Measurements from ENCODE around the gene TNFSF13.
A peak's percentile ranks its signal among the peaks of the same experiment; 100 is the strongest.

TNFSF13 gene

GRCh38 chr17:7575481-7575883 is 16.9 kb downstream of the TNFSF13 start:
- no peak for DNase-seq (ENCODE audit: low read depth)

- DNase-seq (ENCODE audit: low read depth) = no peak
Measured at GRCh38 chr17:7575959-7576358, 17.4 kb downstream of the TNFSF13 start.

GRCh38 chr17:7576432-7576937 is 17.9 kb downstream of the TNFSF13 start:
- no peak for DNase-seq (ENCODE audit: low read depth)

DNA sequence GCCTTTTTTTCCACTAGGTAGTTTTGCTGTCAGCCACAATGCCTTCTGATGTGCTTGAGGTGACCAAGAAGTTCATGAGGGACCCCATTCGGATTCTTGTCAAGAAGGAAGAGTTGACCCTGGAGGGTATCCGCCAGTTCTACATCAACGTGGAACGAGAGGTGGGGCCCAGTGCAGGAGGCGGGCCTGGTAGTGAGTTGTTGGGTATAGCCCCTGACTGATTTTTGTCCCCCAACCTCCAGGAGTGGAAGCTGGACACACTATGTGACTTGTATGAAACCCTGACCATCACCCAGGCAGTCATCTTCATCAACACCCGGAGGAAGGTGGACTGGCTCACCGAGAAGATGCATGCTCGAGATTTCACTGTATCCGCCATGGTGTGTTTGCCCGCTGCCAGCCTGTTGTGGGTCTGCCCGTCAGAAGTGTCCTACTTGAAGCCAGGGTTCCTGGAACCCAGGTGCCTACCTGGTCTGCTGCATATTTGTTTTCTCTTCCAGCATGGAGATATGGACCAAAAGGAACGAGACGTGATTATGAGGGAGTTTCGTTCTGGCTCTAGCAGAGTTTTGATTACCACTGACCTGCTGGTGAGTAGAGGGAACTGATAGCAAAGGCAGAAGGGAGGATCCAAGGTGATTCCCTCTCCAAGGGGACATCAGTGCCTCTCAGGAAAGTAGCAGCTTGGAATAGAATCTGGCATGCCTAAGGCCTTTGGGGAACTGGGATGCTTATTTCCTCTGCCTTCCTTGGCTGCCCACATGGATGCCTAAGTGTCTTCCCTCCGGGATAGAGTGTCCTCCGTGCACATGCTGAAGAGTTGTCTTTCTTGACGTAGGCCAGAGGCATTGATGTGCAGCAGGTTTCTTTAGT is 19.0 kb downstream of the TNFSF13 start:
- no peak for DNase-seq (ENCODE audit: low read depth)

DNA sequence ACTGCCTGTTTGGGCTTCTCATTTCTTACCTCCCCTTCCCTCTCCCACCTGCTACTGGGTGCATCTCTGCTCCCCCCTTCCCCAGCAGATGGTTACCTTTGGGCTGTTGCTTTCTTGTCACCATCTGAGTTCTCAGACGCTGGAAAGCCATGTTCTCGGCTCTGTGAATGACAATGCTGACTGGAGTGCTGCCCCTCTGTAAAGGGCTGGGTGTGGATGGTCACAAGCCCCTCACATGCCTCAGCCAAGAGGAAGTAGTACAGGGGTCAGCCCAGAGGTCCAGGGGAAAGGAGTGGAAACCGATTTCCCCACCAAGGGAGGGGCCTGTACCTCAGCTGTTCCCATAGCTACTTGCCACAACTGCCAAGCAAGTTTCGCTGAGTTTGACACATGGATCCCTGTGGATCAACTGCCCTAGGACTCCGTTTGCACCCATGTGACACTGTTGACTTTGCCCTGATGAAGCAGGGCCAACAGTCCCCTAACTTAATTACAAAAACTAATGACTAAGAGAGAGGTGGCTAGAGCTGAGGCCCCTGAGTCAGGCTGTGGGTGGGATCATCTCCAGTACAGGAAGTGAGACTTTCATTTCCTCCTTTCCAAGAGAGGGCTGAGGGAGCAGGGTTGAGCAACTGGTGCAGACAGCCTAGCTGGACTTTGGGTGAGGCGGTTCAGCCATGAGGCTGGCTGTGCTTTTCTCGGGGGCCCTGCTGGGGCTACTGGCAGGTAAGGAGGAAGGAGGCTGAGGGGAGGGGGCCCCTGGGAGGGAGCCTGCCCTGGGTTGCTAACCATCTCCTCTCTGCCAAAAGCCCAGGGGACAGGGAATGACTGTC is 20.7 kb downstream of the TNFSF13 start, which contains the start of gene CD68:
Gene CD68 (plus strand): TSS at position 638 of the 833 bp plus-strand sequence. CDS start 40 bp downstream, at position 678.
- DNase-seq (ENCODE audit: low read depth) = no peak

- no peak for DNase-seq (ENCODE audit: low read depth)
Measured at GRCh38 chr17:7579834-7580603, 21.5 kb downstream of the TNFSF13 start.

- no peak for DNase-seq (ENCODE audit: low read depth)
Measured at GRCh38 chr17:7580604-7581575, 22.3 kb downstream of the TNFSF13 start.

DNA sequence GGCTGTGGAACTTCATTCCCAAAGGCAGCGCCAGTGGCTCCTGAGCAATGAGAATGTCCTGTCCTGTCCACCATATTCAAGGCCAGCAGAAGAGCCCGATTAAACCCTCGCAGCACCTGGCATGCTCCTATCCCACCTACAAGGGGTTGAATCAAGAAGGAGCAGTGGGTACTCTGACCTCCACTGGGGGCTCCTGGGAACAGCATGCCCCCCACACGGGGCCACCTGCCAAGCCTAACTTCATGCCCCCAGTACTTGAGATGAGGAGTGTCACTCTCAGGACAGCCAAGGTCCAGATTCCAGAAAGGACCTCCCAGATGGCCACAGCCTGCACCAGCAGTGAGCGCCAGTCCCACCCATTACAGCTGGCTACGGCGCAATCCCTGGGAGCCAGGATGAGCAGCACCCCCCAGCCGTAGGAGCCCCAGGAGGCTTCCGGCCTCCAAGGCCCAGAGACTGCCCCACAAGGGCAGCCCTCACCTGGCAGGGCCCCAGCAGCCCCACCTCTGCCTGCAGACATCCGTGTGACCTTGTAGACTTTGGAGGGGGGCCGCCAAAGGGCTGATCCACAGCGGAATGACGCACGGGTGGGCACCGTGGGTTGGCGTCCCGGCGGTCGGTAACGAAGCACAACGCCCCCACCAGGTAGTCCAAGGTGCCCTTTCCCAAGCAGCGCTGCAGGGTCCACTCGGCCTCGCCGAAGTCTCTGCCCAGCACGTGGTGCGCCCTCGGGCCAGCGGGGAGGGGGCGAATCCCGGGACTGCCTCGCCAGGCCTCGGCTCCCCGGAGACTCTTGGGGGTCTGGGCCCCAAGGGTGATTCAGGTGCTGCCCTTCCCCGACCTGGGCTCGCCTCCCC is 24.1 kb downstream of the TNFSF13 start:
- no peak for DNase-seq (ENCODE audit: low read depth)

- DNase-seq (ENCODE audit: low read depth) = peak; percentile 89
Measured at GRCh38 chr17:7583253-7584109, 24.9 kb downstream of the TNFSF13 start, which contains the start of gene MPDU1. TSS of gene MPDU1 (plus strand) at chr17:7583852. CDS start at chr17:7583863, 11 bp downstream.

DNA sequence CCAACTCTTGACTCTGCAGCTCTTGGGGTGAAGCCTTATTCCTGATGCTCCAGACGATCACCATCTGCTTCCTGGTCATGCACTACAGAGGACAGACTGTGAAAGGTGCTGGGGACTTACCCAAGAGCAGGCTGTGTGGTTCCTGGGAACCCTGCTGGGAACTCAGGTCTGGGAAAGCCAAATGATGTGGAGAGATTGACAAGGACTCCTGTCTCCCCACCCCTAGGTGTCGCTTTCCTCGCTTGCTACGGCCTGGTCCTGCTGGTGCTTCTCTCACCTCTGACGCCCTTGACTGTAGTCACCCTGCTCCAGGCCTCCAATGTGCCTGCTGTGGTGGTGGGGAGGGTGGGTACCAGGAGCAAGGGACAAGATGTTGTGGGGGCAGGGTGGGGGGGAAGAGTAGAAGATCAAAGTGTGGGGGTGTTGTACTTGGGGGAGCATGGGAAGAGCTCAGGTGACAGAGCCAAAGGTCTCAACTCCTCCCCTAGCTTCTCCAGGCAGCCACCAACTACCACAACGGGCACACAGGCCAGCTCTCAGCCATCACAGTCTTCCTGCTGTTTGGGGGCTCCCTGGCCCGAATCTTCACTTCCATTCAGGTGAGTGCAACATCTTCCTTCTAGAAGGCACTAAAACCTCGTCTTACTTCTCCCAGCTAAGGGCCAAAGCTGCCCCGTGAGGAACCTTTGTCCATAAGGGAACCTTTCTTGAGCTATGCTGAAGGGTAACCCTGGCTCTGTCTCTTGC is 28.3 kb downstream of the TNFSF13 start:
- no peak for DNase-seq (ENCODE audit: low read depth)

GRCh38 chr17:7587420-7588151 is 29.0 kb downstream of the TNFSF13 start:
- no peak for DNase-seq (ENCODE audit: low read depth)

DNA sequence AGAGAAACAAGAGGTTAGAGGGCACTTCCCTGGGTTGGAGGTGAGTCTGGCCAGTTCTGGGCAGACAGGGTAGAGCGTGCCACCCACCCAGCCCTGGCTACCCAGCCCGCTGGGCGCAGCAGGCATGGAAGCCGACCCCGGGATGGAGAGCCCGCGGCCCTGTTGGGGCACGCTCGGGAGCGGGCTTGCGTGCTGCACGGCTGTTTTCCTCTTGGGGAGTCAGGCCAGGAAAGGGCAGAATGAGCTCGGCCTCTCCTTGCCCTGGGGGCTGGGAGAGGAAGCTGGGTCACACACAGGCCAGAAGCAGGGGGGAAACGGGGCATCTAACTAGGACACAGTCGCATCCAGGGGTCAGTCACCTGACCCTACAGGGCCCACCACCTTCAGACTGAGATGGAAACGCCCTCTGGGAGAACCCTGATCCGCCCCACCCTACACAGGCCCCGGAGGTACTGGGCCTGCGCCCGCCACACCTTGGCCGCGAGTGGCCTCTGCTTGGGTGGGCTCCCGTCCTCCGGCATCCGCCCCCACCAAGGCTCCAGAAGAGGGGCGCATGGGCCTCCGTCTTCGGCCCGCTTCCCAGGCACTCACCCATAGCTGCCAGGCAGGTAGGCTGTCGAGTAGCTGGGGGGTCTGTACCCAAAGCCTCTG is 30.1 kb downstream of the TNFSF13 start:
- no peak for DNase-seq (ENCODE audit: low read depth)

DNA sequence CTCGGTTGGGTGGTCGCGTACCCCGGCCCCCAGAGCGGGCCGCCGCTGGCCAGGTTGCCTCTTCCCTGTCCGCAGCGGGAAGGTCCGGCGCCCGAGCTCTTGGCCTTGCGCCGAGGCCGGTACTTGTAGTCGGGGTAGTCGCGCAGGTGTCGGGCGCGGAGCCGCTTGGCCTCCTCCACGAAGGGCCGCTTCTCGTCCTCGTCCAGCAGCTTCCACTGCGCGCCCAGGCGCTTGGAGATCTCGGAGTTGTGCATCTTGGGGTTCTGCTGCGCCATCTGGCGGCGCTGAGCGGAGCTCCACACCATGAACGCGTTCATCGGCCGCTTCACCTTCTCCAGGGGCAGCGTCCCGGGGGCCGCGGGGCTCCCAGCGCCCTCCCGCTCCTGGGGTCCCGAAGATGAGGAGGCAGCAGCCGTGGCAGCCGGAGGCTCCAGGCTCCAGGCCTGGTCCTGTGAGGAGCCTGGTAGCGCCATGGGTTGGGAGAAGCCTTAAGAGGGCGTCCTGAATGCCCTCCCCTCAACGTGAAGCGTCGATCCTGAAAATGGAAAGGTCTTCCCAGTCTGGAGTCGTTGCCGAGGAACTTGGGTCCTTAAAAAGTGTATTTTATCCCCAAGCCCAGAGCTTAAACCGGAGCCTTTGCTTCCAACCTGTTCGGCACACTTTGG is 30.8 kb downstream of the TNFSF13 start:
- peak; percentile 51 for DNase-seq (ENCODE audit: low read depth)

GRCh38 chr17:7589891-7590691 is 31.5 kb downstream of the TNFSF13 start, which contains the start of gene SOX15:
TSS of gene SOX15 (minus strand) at chr17:7590094. CDS start at chr17:7589676, 418 bp downstream.
- no peak for DNase-seq (ENCODE audit: low read depth)

DNA sequence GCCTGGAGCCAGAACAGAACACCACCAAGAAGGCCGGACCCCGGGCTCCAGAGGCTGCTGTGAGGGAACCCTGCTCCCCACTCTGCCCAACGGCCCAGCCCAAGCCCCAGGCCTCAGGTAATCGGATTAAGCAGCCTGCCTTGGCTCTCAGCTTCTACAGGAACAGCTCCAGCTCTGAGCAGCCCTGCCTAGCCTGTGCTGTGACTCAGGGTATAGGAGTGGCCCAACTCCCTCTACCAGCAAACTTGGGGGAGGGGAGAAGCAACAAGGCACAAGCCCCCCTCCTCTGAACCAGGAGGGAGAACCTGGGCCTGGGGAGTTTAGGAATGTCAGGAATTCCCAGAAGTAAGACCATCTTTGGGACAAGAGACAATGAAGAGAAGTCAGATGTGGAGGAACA is 32.2 kb downstream of the TNFSF13 start:
- no peak for DNase-seq (ENCODE audit: low read depth)
